HG03378 (cell line): ENCODE measurements around the gene NIPSNAP3A.

Experiments used
- ATAC-seq: cut with Tn5 transposase; IDR thresholded peaks from one replicate; pipeline ENCODE4 v1.9.1; 2021; ENCODE audit warnings: mild to moderate bottlenecking, moderate library complexity; ENCODE audit not compliant: unreplicated experiment

The NIPSNAP3A gene

GRCh38 chr9:104805441-104805840 is 58.0 kb downstream of the NIPSNAP3A start:
- no peak for ATAC-seq

DNA sequence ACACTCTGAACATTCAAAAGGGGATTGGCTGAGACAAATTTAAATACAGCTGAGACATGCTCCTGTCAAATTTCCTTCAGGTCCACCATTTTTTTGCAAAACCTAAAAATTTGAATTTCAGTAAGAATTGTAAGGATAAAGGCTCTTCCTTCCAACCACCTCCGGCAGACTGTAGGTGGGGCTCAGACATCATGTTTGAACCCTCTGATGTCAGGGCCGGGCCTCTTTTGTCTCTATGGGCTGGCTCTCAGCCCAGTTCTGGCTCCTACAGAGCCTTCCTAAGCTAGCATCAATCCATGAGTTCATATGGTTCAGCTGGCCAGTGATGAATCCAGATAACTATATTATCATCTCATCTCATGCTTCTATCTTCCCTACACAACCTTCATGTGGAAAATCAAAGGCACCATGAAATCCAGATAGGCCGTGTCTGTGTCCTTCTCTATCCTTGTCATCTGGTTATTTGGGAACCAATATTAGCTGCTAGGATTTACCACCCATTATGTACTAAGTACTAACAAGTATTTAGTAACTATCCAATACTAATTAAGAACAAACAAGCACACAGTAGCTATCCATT is 60.6 kb downstream of the NIPSNAP3A start:
- no peak for ATAC-seq
